ENCODE measurements around the gene NEK5. TPM values are rescaled to one million over a fixed set of nuclear protein-coding genes. Genes with fewer than 3 reads are reported as not detected.

NEK5 gene
- total and polyA plus RNA-seq, 2 of the 8 experiments (the other 6 are each of a cell fraction or from before 2014, with no cell fraction given) = 0.12 to 0.35 TPM

DNA sequence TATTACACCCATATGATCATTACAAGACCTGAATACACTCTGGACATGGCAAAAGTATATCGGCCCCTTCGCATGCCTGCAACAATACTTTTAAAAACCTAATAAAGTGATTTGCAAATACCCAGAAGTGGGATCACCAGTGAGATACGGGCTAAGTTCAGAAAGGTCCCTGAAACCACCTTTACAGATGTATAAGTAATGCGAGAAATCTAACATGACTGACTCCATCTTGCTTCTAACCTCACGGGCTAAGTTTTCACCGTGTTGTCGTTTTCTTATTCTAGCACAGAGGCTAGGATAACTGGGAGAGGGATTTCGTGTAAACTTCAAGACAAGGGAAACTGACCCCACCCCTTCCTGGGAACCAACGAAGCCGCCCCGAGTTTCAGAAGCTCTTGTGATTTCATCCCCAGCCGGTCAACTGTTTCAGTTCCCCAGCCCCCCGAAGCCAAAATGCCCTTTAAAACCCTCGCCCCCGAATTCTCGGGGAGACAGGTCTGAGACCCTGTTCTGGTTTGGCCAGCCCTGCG, 29.8 kb upstream of the NEK5 start (continued):
- TF ChIP-seq JUND (IDR thresholded peaks at IDR 0.05; ENCODE audit: low read length) (no peak), HDAC6 (IDR thresholded peaks at IDR 0.05; ENCODE audit: low read depth, low read length) (no peak), CEBPB (IDR thresholded peaks at IDR 0.05; ENCODE audit: low read depth, low read length) (no peak)

Data from H1 (cell line).